ENCODE measurements around the gene RTN4IP1. TPM values are rescaled to one million over a fixed set of nuclear protein-coding genes. Genes with fewer than 3 reads are reported as not detected.

RTN4IP1 gene
- polyA plus RNA-seq, 1 donor from 2014 or later: 8.5 TPM

DNA sequence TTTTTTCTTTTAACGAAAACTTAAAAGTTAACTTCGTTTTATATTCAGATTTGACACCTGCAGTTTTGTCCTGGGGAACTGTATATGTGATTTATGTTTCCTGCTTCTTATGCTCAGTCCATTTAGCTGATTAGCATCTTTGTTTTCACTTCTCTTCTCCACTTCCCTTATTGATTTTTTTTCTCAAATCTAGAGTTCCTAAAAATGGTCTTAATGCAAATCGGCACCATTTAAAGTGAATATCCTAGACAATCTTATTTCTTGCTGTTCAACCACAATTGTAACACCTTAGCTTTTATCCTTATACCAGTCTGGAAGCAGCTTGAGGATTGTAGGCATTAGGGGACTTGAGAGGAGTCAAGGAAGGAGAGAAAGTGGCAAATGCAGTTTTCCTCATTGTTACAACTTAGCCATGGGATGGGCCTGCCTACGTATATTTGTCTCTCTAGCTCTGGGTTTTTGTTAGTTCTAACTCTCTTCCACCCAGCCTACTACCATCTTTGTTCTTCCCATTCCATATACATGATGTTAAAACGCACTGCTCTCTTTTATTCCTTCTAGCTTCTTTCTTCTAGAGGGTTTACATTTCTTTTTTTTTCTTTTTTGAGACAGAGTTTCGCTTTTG lies 8.5 kb upstream of the RTN4IP1 start:
- no peaks in the 10 kb centered on the region for H3K9me2 ChIP-seq (ENCODE audit: insufficient read depth, low read length)
- H3K4me3 ChIP-seq (ENCODE audit: low read length): no peak overlapping the region
- H3K79me2 ChIP-seq (replicated peaks; ENCODE audit: insufficient read depth, low read length): peaks cover 8% of the 10 kb centered on the region
- H3K9ac ChIP-seq (ENCODE audit: low read length): no peak overlapping the region
- H3K9me3 ChIP-seq (ENCODE audit: low read length): no peaks in the 10 kb centered on the region
- TF ChIP-seq MXI1 (conservative IDR thresholded peaks at IDR 0.05; ENCODE audit: poor library complexity, severe bottlenecking): no peak
- TF ChIP-seq, protein P1, sequence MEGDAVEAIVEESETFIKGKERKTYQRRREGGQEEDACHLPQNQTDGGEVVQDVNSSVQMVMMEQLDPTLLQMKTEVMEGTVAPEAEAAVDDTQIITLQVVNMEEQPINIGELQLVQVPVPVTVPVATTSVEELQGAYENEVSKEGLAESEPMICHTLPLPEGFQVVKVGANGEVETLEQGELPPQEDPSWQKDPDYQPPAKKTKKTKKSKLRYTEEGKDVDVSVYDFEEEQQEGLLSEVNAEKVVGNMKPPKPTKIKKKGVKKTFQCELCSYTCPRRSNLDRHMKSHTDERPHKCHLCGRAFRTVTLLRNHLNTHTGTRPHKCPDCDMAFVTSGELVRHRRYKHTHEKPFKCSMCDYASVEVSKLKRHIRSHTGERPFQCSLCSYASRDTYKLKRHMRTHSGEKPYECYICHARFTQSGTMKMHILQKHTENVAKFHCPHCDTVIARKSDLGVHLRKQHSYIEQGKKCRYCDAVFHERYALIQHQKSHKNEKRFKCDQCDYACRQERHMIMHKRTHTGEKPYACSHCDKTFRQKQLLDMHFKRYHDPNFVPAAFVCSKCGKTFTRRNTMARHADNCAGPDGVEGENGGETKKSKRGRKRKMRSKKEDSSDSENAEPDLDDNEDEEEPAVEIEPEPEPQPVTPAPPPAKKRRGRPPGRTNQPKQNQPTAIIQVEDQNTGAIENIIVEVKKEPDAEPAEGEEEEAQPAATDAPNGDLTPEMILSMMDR (IDR thresholded peaks at IDR 0.05; ENCODE audit: poor library complexity, severe bottlenecking): no peak
- TF ChIP-seq EZH2 (IDR thresholded peaks at IDR 0.05; ENCODE audit: borderline replicate concordance, insufficient read depth, low read length, poor library complexity, severe bottlenecking): no peak
- no peak for TF ChIP-seq TAF1 (IDR thresholded peaks at IDR 0.05; ENCODE audit: low read depth)
- no peak for TF ChIP-seq EP300 (conservative IDR thresholded peaks at IDR 0.05; ENCODE audit: poor library complexity, severe bottlenecking)
- no peak for TF ChIP-seq POLR2AphosphoS5 (IDR thresholded peaks at IDR 0.05)
- no peak for TF ChIP-seq RAD21 (conservative IDR thresholded peaks at IDR 0.05)
- TF ChIP-seq, protein P2, sequence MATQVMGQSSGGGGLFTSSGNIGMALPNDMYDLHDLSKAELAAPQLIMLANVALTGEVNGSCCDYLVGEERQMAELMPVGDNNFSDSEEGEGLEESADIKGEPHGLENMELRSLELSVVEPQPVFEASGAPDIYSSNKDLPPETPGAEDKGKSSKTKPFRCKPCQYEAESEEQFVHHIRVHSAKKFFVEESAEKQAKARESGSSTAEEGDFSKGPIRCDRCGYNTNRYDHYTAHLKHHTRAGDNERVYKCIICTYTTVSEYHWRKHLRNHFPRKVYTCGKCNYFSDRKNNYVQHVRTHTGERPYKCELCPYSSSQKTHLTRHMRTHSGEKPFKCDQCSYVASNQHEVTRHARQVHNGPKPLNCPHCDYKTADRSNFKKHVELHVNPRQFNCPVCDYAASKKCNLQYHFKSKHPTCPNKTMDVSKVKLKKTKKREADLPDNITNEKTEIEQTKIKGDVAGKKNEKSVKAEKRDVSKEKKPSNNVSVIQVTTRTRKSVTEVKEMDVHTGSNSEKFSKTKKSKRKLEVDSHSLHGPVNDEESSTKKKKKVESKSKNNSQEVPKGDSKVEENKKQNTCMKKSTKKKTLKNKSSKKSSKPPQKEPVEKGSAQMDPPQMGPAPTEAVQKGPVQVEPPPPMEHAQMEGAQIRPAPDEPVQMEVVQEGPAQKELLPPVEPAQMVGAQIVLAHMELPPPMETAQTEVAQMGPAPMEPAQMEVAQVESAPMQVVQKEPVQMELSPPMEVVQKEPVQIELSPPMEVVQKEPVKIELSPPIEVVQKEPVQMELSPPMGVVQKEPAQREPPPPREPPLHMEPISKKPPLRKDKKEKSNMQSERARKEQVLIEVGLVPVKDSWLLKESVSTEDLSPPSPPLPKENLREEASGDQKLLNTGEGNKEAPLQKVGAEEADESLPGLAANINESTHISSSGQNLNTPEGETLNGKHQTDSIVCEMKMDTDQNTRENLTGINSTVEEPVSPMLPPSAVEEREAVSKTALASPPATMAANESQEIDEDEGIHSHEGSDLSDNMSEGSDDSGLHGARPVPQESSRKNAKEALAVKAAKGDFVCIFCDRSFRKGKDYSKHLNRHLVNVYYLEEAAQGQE (IDR thresholded peaks at IDR 0.05; ENCODE audit: borderline replicate concordance): no peak
- no peak for TF ChIP-seq SMC3 (conservative IDR thresholded peaks at IDR 0.05; ENCODE audit: poor library complexity)
- H3K27me3 ChIP-seq (ENCODE audit: insufficient read depth, low read depth, low read length): no peaks in the 10 kb centered on the region
- H3K36me3 ChIP-seq (ENCODE audit: insufficient read depth, low read length): no peaks in the 10 kb centered on the region
- H4K20me1 ChIP-seq (ENCODE audit: insufficient read depth): no peaks in the 10 kb centered on the region
- no peak overlapping the region for H3K27ac ChIP-seq (ENCODE audit: low read length)
- H3K4me2 ChIP-seq (ENCODE audit: low read length): no peak overlapping the region
- H3F3A ChIP-seq (ENCODE audit: insufficient read depth, low read length, poor library complexity, severe bottlenecking): no peaks in the 10 kb centered on the region
- H2AFZ ChIP-seq (ENCODE audit: low read depth, low read length): no peak overlapping the region

DNA sequence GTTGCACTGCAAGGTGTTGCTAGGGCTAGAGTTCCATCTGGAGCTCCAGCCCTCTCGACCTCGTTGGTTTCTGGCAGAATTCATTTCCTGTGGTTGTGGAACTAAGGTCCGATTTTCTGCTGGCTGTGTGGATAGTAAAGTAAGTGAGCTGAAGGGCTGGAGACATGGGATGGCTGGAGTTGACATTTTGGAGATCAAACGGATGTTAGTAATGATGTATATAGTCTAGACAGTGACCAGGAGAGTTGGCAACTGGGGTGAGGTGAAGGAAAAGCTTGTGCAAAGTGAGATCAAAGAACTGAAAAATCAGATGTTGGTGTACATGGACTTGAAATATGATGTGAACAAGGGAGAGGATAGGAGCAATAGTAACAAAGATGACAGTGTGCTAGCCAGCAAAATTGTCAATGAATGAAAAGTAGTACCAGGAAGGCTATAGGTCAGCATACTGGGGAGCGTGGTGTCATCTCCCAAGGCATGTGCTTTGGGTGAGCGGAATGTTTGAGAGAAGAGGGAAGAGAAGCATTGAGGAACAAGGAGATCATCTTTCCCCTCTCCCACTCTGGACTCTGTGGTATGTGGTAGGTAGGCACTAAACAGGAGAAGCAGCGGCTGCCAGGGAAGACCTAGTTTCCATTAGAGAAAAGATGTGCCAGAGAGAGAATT lies 7.9 kb upstream of the RTN4IP1 start:
- Histone ChIP-seq H3K4me3 (ENCODE audit: low read length) (no peak overlapping the region), H3K9me3 (ENCODE audit: low read length) (no peaks in the 10 kb centered on the region), H3K4me2 (ENCODE audit: low read length) (no peak overlapping the region), H3K79me2 (replicated peaks; ENCODE audit: insufficient read depth, low read length) (peaks cover 8% of the 10 kb centered on the region), H3K36me3 (ENCODE audit: insufficient read depth, low read length) (no peaks in the 10 kb centered on the region), H2AFZ (ENCODE audit: low read depth, low read length) (no peak overlapping the region), H4K20me1 (ENCODE audit: insufficient read depth) (no peaks in the 10 kb centered on the region), H3K9ac (ENCODE audit: low read length) (no peak overlapping the region), H3K27me3 (ENCODE audit: insufficient read depth, low read depth, low read length) (no peaks in the 10 kb centered on the region), H3K27ac (ENCODE audit: low read length) (no peak overlapping the region), H3K9me2 (ENCODE audit: insufficient read depth, low read length) (no peaks in the 10 kb centered on the region), H3F3A (ENCODE audit: insufficient read depth, low read length, poor library complexity, severe bottlenecking) (no peaks in the 10 kb centered on the region)
- TF ChIP-seq EP300 (conservative IDR thresholded peaks at IDR 0.05; ENCODE audit: poor library complexity, severe bottlenecking) (no peak), RAD21 (conservative IDR thresholded peaks at IDR 0.05) (no peak), EZH2 (IDR thresholded peaks at IDR 0.05; ENCODE audit: borderline replicate concordance, insufficient read depth, low read length, poor library complexity, severe bottlenecking) (no peak), MXI1 (conservative IDR thresholded peaks at IDR 0.05; ENCODE audit: poor library complexity, severe bottlenecking) (no peak), TAF1 (IDR thresholded peaks at IDR 0.05; ENCODE audit: low read depth) (no peak), POLR2AphosphoS5 (IDR thresholded peaks at IDR 0.05) (no peak), SMC3 (conservative IDR thresholded peaks at IDR 0.05; ENCODE audit: poor library complexity) (no peak)
- TF ChIP-seq, protein P2 (IDR thresholded peaks at IDR 0.05; ENCODE audit: borderline replicate concordance): no peak
- TF ChIP-seq, protein P1 (IDR thresholded peaks at IDR 0.05; ENCODE audit: poor library complexity, severe bottlenecking): no peak
